ENCODE results near the gene KDM2B.
A peak's percentile ranks its signal among the peaks of the same experiment; 100 is the strongest.

KDM2B gene

GRCh38 chr12:121580959-121581685 lies at the start of gene KDM2B:
Gene KDM2B (minus strand): TSS chr12:121581023. CDS start chr12:121580911, 112 bp downstream.
- peak; percentile 59 for DNase-seq (ENCODE audit: low spot score)

GRCh38 chr12:121628536-121628935 lies 47.7 kb upstream of the KDM2B start:
- DNase-seq (ENCODE audit: low spot score) = no peak

GRCh38 chr12:121628037-121628436 lies 47.2 kb upstream of the KDM2B start:
- DNase-seq (ENCODE audit: low spot score) = no peak

- DNase-seq (ENCODE audit: low spot score) = peak; percentile 78
Measured at GRCh38 chr12:121626853-121627640, 46.2 kb upstream of the KDM2B start.

- peak; percentile 95 for DNase-seq (ENCODE audit: low spot score)
Measured at GRCh38 chr12:121626087-121626852, 45.4 kb upstream of the KDM2B start, which contains the start of gene ORAI1. Gene ORAI1 (plus strand): TSS chr12:121626530.

- no peak for DNase-seq (ENCODE audit: low spot score)
Measured at GRCh38 chr12:121620333-121620891, 39.6 kb upstream of the KDM2B start.

GRCh38 chr12:121618659-121619233 lies 37.9 kb upstream of the KDM2B start:
- no peak for DNase-seq (ENCODE audit: low spot score)

GRCh38 chr12:121614872-121615467 lies 34.1 kb upstream of the KDM2B start:
- DNase-seq (ENCODE audit: low spot score) = no peak

- no peak for DNase-seq (ENCODE audit: low spot score)
Measured at GRCh38 chr12:121613462-121613861, 32.6 kb upstream of the KDM2B start.

- DNase-seq (ENCODE audit: low spot score) = no peak
Measured at GRCh38 chr12:121611306-121611705, 30.5 kb upstream of the KDM2B start.

GRCh38 chr12:121610239-121611149 lies 29.7 kb upstream of the KDM2B start:
- no peak for DNase-seq (ENCODE audit: low spot score)

GRCh38 chr12:121608301-121608700 lies 27.5 kb upstream of the KDM2B start:
- no peak for DNase-seq (ENCODE audit: low spot score)

- DNase-seq (ENCODE audit: low spot score) = no peak
Measured at GRCh38 chr12:121603581-121603980, 22.8 kb upstream of the KDM2B start.

- DNase-seq (ENCODE audit: low spot score) = no peak
Measured at GRCh38 chr12:121602766-121603165, 21.9 kb upstream of the KDM2B start.

- no peak for DNase-seq (ENCODE audit: low spot score)
Measured at GRCh38 chr12:121600702-121601336, 20.0 kb upstream of the KDM2B start.

- no peak for DNase-seq (ENCODE audit: low spot score)
Measured at GRCh38 chr12:121596526-121596925, 15.7 kb upstream of the KDM2B start.

GRCh38 chr12:121595520-121595919 lies 14.7 kb upstream of the KDM2B start:
- no peak for DNase-seq (ENCODE audit: low spot score)

GRCh38 chr12:121592320-121592719 lies 11.5 kb upstream of the KDM2B start:
- DNase-seq (ENCODE audit: low spot score) = no peak

- peak; percentile 43 for DNase-seq (ENCODE audit: low spot score)
Measured at GRCh38 chr12:121590476-121591143, 9.8 kb upstream of the KDM2B start.
